H1 (cell line): ENCODE data around the gene ASZ1. TPM values are rescaled to one million over a fixed set of nuclear protein-coding genes. Genes with fewer than 3 reads are reported as not detected.

Source experiments
- ASH2L ChIP-seq: fragments of 200-600, 300-600 bp; sonication (generic); IDR thresholded peaks from one replicate; pipeline ENCODE4 v1.7.1; 2017; ENCODE audit warnings: low read length
- BRCA1 ChIP-seq: IDR thresholded peaks from 2 replicates; pipeline ENCODE4 v1.6.1; 2012; ENCODE audit warnings: low read depth, low read length, improper control_type of control experiment
- CEBPB ChIP-seq: IDR thresholded peaks from 2 replicates; pipeline ENCODE4 v1.6.1; 2012; ENCODE audit warnings: low read depth, low read length
- CREB1 ChIP-seq: IDR thresholded peaks from 2 replicates; pipeline ENCODE4 v1.6.1; 2012; ENCODE audit warnings: inconsistent platforms
- GABPA ChIP-seq: IDR thresholded peaks from 2 replicates; pipeline ENCODE4 v1.6.1; 2011; ENCODE audit warnings: mild to moderate bottlenecking, low read length, moderate library complexity, borderline replicate concordance; ENCODE audit not compliant: insufficient read depth
- KDM1A ChIP-seq: fragments of 200-600, 300-600 bp; sonication (generic); IDR thresholded peaks from 2 replicates; pipeline ENCODE4 v1.7.1; 2016; ENCODE audit warnings: mild to moderate bottlenecking, low read length, borderline replicate concordance
- RXRA ChIP-seq: IDR thresholded peaks from 2 replicates; pipeline ENCODE4 v1.6.1; 2011; ENCODE audit warnings: low read depth, mild to moderate bottlenecking, low read length, moderate library complexity; ENCODE audit not compliant: insufficient read depth
- SP4 ChIP-seq: IDR thresholded peaks from 2 replicates; pipeline ENCODE4 v1.6.1; 2012; ENCODE audit warnings: low read length, inconsistent platforms
- ZNF274 ChIP-seq: IDR thresholded peaks from 2 replicates; pipeline ENCODE4 v1.7.0; 2012; ENCODE audit warnings: low read length, borderline replicate concordance; ENCODE audit errors: extremely low read depth
- polyA plus RNA-seq, 7 experiments: library from polyadenylated mRNA; depleted of rRNA in 3 of 7; stranded (reverse) in 5 of 7; unstranded in 2 of 7; fragments of >200 nt in 5 of 7; fragments of 200-250 nt in 2 of 7; gene quantifications; 1 replicate in 5 of 7; 2 replicates in 1 of 7; 4 replicates in 1 of 7; pipeline versions ENCODE4 v1.2.1 to v1.2.3, GENCODE V29; 2011 to 2013; ENCODE audit warnings: missing spikeins in 2 of 7, mixed read lengths in 2 of 7
- total RNA-seq: library from RNA; stranded (reverse); fragmentation: NEBNext Ultra II Directional; extraction: Animal tissue kit (Norgen Biotek cat#: 25700); gene quantifications from 2 replicates; pipeline ENCODE4 v1.2.1, GENCODE V29; 2021
- TF ChIP-seq, protein P1 (sequence below): fragments of 300-600 bp; sonication (generic); IDR thresholded peaks from 2 replicates; pipeline ENCODE4 v1.7.1; 2012; ENCODE audit warnings: low read length, moderate library complexity, mild to moderate bottlenecking, inconsistent platforms; ENCODE audit not compliant: insufficient replicate concordance
- TF ChIP-seq, protein P2 (sequence below): IDR thresholded peaks from 2 replicates; pipeline ENCODE4 v1.6.1; 2012; ENCODE audit warnings: inconsistent platforms

The ASZ1 gene
- total and polyA plus RNA-seq, 2 of the 8 experiments (the other 6 are each of a cell fraction or from before 2014, with no cell fraction given), result not detected

- TF ChIP-seq, protein P1, sequence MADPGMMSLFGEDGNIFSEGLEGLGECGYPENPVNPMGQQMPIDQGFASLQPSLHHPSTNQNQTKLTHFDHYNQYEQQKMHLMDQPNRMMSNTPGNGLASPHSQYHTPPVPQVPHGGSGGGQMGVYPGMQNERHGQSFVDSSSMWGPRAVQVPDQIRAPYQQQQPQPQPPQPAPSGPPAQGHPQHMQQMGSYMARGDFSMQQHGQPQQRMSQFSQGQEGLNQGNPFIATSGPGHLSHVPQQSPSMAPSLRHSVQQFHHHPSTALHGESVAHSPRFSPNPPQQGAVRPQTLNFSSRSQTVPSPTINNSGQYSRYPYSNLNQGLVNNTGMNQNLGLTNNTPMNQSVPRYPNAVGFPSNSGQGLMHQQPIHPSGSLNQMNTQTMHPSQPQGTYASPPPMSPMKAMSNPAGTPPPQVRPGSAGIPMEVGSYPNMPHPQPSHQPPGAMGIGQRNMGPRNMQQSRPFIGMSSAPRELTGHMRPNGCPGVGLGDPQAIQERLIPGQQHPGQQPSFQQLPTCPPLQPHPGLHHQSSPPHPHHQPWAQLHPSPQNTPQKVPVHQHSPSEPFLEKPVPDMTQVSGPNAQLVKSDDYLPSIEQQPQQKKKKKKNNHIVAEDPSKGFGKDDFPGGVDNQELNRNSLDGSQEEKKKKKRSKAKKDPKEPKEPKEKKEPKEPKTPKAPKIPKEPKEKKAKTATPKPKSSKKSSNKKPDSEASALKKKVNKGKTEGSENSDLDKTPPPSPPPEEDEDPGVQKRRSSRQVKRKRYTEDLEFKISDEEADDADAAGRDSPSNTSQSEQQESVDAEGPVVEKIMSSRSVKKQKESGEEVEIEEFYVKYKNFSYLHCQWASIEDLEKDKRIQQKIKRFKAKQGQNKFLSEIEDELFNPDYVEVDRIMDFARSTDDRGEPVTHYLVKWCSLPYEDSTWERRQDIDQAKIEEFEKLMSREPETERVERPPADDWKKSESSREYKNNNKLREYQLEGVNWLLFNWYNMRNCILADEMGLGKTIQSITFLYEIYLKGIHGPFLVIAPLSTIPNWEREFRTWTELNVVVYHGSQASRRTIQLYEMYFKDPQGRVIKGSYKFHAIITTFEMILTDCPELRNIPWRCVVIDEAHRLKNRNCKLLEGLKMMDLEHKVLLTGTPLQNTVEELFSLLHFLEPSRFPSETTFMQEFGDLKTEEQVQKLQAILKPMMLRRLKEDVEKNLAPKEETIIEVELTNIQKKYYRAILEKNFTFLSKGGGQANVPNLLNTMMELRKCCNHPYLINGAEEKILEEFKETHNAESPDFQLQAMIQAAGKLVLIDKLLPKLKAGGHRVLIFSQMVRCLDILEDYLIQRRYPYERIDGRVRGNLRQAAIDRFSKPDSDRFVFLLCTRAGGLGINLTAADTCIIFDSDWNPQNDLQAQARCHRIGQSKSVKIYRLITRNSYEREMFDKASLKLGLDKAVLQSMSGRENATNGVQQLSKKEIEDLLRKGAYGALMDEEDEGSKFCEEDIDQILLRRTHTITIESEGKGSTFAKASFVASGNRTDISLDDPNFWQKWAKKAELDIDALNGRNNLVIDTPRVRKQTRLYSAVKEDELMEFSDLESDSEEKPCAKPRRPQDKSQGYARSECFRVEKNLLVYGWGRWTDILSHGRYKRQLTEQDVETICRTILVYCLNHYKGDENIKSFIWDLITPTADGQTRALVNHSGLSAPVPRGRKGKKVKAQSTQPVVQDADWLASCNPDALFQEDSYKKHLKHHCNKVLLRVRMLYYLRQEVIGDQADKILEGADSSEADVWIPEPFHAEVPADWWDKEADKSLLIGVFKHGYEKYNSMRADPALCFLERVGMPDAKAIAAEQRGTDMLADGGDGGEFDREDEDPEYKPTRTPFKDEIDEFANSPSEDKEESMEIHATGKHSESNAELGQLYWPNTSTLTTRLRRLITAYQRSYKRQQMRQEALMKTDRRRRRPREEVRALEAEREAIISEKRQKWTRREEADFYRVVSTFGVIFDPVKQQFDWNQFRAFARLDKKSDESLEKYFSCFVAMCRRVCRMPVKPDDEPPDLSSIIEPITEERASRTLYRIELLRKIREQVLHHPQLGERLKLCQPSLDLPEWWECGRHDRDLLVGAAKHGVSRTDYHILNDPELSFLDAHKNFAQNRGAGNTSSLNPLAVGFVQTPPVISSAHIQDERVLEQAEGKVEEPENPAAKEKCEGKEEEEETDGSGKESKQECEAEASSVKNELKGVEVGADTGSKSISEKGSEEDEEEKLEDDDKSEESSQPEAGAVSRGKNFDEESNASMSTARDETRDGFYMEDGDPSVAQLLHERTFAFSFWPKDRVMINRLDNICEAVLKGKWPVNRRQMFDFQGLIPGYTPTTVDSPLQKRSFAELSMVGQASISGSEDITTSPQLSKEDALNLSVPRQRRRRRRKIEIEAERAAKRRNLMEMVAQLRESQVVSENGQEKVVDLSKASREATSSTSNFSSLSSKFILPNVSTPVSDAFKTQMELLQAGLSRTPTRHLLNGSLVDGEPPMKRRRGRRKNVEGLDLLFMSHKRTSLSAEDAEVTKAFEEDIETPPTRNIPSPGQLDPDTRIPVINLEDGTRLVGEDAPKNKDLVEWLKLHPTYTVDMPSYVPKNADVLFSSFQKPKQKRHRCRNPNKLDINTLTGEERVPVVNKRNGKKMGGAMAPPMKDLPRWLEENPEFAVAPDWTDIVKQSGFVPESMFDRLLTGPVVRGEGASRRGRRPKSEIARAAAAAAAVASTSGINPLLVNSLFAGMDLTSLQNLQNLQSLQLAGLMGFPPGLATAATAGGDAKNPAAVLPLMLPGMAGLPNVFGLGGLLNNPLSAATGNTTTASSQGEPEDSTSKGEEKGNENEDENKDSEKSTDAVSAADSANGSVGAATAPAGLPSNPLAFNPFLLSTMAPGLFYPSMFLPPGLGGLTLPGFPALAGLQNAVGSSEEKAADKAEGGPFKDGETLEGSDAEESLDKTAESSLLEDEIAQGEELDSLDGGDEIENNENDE, result no peak
- TF ChIP-seq CEBPB (no peak), RXRA (no peak), BRCA1 (no peak), GABPA (no peak), ZNF274 (no peak), KDM1A (no peak), ASH2L (no peak), SP4 (no peak), CREB1 (no peak)
- TF ChIP-seq, protein P2, sequence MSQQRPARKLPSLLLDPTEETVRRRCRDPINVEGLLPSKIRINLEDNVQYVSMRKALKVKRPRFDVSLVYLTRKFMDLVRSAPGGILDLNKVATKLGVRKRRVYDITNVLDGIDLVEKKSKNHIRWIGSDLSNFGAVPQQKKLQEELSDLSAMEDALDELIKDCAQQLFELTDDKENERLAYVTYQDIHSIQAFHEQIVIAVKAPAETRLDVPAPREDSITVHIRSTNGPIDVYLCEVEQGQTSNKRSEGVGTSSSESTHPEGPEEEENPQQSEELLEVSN, result no peak
These were observed 79.2 kb downstream of the ASZ1 start (continued) for GRCh38 chr7:117347962-117348672.
